HG03469 (cell line): ENCODE results near the gene IFNLR1.

ENCODE experiments used
- ATAC-seq: cut with Tn5 transposase; IDR thresholded peaks from one replicate; pipeline ENCODE4 v1.9.1; 2021; ENCODE audit warnings: mild to moderate bottlenecking, moderate library complexity, moderate number of reproducible peaks; ENCODE audit not compliant: unreplicated experiment

IFNLR1 gene

GRCh38 chr1:24109686-24110475 is 77.2 kb downstream of the IFNLR1 start:
- no peak for ATAC-seq

GRCh38 chr1:24109166-24109483 is 78.0 kb downstream of the IFNLR1 start:
- no peak for ATAC-seq

- ATAC-seq = no peak
Measured at GRCh38 chr1:24108334-24109165, 78.5 kb downstream of the IFNLR1 start.

- no peak for ATAC-seq
Measured at GRCh38 chr1:24107462-24108138, 79.5 kb downstream of the IFNLR1 start.

- ATAC-seq = no peak
Measured at GRCh38 chr1:24105368-24106160, 81.5 kb downstream of the IFNLR1 start.

GRCh38 chr1:24104854-24105253 is 82.2 kb downstream of the IFNLR1 start:
- no peak for ATAC-seq
